ENCODE data around the gene AHNAK. TPM values are rescaled to one million over a fixed set of nuclear protein-coding genes. Genes with fewer than 3 reads are reported as not detected.

Gene AHNAK
- total RNA-seq, 4 donors from 2014 or later = 1,199 to 1,973 (median 1,368) TPM

DNA sequence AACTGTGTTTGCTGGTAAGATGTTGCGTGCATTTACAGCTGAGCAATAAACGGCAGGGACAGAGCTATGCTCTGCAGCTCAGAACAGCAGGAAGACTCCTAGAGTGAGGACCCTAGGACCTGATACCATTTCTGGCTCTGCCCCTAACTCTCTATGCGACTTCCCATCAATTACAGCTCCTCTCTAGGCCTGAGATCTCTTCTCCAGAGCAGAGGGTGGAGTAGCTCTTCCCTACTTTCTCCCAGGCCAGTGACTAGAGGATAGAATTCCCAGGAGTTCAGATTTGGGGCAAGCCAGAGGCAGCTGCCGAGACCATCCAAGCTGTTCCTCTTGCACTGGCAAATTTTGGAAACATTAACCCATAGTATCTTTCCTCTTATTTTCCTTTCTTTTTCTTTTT, 140.6 kb downstream of the AHNAK start:
- TF ChIP-seq CTCF (IDR thresholded peaks at IDR 0.05; ENCODE audit: low read depth) = no peak

DNA sequence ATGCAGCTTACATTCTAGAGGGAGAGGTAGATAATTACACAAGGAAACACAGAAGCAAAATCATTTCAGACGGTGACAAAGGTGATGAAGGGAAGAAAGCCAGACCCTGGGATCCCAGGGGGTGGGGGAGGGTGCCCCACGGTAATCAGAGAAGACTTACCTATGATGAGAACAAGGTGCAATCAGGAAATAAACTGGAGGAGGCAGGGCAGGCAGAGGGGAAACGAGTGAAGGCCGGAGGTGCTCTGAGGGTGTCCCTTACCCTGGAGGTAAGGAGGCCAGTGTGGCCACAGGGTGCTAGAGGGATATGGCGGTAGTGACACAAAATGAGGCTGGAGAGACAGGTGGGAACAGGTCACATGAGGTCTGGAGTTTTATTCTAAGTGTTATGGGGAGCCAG, 141.7 kb downstream of the AHNAK start:
- TF ChIP-seq CTCF (IDR thresholded peaks at IDR 0.05; ENCODE audit: low read depth) = no peak

DNA sequence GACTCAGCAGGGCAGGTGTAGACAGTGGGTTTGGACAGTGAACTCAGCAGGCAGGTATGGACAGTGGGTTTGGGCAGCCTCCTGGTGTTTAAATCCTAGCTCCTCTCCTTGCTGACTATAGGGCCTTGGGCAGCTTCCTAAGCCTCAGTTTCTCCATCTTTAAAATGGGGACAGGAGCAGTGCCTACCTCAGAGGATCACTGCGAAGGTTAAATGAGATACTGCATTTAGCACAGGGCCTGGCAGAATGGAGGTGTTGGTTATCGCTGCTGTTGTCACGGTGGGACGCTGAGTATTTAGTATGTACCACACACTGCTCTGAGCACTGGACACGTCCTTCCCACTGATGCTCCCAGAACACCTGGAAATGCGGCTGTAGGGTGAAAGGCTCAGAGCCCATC, 142.2 kb downstream of the AHNAK start:
- TF ChIP-seq CTCF (IDR thresholded peaks at IDR 0.05; ENCODE audit: low read depth) = no peak

DNA sequence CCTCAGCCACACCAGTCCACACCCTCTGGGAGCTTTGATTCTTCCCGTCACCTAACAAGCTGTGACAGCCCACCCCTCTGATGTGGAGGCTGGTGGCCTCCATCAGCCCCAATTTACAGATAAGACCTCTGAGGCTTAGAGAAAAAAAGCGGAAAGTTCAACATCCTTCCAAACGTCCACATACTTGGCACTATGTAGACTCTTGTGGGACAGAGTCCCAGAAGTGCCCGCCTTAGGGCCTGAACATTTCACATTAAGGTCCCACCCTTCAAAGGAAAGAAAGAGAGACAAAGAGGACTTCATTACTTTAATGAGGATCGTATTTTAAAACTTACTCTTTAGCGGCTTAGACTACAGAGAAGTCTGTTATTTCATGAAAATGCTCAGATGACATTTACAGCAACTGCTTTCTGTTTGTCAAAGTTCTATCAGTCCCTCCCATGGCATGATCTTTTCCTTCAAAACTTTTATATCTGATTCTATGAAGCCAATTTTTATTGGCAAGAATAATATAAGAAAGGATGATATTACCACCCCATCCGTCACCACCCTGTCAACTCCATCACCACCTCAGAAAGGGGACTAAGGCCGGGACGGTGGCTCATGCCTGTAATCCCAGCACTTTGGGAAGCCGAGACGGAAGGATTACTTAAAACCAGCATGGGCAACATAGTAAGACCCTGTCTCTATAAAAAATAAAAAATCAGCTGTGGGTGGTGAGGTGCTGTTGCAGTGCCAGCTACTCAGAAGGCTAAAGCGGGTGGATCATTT, 143.5 kb downstream of the AHNAK start:
- no peak for TF ChIP-seq CTCF (IDR thresholded peaks at IDR 0.05; ENCODE audit: low read depth)

DNA sequence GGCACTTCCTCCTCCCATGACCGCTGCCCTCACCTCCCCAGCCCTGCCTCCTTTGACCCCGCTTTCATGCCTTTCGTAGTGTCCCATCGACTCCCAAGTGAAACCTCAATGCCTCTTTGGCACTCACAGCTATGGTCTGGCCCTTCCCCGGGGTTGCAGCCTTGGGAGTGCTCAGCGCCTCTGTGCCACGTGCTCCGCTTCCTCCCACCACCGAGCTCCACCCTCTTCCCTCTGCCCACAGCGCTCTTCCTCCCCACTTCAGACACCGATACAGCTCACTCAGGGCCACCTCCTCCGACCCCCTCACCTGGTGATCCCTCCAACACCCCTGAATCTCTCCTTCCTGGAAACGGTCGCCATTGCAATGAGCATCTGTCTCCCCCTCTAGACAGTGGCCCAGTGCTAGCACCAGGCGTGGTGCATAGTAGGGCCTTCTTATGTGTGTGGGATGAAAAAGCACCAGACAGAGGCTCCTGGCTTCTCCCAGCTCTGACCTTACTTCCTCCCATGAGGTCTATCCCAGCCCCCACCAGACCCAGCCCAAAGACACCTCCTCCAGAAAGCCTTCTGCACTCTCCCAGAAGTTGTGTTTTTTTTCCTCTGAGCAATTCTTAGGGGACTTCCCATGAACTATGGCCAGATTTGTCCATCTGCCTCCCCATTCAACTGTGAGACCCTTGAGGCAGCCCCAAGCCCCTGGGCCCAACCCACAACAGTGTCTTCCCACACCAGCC, 144.2 kb downstream of the AHNAK start:
- TF ChIP-seq CTCF (IDR thresholded peaks at IDR 0.05; ENCODE audit: low read depth) = no peak

- no peak for TF ChIP-seq CTCF (IDR thresholded peaks at IDR 0.05; ENCODE audit: low read depth)
These were observed 144.8 kb downstream of the AHNAK start for GRCh38 chr11:62401811-62402210.

GRCh38 chr11:62401356-62401755, 145.2 kb downstream of the AHNAK start:
- TF ChIP-seq CTCF (IDR thresholded peaks at IDR 0.05; ENCODE audit: low read depth) = no peak

All from subcutaneous adipose tissue (tissue), 4 donors.